GM21447 (cell line): Measurements from ENCODE around the gene PEAR1.
"Not testable (repeated sequence)": the region's sequence is repeated elsewhere in the genome, so short reads cannot be mapped to it uniquely, and the experiment has no call there.

ENCODE experiments used
- ATAC-seq: cut with Tn5 transposase; IDR thresholded peaks from one replicate; pipeline ENCODE4 v1.9.1; 2021; ENCODE audit not compliant: unreplicated experiment

Gene PEAR1

DNA sequence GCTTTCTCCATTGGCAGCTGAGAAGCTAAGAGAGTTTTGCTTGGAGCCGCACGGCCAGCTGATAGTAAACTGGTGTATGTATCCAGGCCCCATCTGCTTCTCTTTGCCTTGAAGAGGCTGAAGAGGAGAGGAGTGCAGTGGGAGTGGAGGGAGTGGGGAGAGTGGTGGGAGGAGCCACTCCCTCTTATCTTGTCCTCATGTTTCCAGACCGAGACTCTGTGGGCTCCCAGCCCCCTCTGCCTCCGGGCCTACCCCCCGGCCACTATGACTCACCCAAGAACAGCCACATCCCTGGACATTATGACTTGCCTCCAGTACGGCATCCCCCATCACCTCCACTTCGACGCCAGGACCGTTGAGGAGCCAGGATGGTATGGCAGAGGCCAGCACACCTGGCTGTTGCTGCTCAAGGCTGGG lies 20.9 kb downstream of the PEAR1 start:
- no peak for ATAC-seq

DNA sequence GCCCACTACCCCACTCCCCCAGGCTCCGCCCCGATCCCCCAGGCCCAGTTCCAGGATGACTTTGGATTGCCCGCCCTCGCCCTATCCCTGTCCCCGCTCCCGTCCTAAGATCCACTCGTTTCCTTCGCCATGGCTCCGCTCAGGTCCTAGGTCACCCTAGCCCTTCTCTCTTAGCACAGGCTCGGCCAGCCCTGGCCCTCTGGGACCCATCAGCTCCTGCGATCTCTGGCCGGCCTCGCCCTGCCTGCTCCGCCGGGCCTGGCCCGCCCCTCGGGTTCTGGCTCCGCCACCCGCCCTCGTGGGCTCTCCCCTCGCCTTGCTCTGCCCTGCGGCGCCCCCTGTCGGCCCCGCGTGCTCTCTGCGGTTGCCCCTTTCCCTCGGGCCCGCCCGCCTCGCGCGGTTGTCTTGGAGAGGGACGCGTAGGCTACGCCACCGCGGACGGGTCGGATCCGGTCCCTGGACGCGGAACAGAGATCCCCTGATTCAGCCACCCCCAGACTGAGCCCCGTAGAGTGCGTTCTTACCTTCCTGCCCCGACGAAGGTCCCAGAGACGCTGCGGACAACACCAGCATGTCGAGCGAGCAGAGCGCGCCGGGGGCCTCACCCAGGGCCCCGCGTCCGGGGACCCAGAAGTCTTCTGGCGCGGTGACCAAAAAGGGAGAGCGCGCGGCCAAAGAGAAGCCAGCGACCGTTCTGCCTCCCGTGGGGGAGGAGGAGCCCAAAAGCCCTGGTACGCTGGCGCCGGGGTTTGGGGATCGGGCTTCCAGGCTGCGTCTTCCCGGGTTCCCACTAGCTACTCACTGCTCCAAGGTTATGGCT lies 26.9 kb downstream of the PEAR1 start, which contains the start of gene LRRC71:
Gene LRRC71, plus strand, starts transcription at position 400 of the 820 bp plus-strand sequence. Its CDS starts 172 bp downstream, at position 572.
- no peak for ATAC-seq

DNA sequence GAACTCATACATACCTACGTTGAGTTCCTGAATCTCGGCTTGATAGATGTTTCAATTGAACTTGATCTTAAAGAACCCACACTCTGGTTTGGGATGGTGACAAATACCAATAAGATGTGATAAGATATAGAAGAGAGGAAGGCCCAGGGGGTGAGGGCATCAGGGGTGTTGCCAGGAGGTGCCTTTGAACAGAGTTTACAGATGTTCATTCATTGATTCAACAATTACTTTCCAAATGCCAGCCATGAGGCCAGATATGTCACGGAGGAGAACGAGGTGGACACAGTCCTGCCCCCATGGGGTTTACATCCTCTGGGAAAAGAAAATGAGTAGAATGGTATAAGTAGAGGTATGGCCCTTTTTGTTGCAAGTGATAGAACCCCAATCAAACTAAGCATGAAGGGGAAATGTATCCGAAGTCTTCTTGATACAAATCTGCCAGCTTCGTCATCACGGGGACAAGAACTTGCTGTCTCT lies 27.6 kb downstream of the PEAR1 start:
- no peak for ATAC-seq

DNA sequence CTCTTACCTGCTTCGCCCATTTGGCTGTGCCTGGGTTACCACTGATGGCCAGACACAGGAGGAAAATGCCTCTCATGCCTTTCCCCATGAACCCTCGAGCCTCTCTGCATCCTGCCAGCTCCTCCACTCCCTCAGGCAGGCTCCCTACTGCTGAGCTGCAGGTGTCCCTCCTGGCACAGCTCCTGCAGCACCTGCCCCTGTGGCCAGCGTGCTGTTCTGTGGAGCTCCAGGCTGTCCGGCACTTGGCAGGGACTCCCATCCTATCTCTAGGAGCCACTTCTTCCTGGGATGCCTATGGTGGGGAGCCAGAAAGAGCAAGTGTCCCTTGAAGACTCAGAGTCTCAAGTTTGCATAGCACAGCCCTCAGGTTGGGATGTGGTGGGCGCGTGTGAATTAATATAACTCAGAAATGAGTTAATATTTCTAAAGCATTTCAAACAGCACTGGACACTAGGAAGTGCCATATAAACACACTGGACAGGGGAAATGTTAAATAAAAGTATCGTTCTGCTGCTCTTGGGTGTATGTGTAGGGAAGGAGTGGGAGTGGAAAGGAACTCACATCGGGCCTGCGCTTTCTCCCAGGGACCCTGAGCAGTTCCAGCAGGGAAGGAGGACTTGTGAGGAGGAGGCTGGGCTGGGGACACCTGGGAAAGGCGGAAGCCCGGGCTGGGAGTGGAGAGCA lies 29.6 kb downstream of the PEAR1 start:
- no peak for ATAC-seq

DNA sequence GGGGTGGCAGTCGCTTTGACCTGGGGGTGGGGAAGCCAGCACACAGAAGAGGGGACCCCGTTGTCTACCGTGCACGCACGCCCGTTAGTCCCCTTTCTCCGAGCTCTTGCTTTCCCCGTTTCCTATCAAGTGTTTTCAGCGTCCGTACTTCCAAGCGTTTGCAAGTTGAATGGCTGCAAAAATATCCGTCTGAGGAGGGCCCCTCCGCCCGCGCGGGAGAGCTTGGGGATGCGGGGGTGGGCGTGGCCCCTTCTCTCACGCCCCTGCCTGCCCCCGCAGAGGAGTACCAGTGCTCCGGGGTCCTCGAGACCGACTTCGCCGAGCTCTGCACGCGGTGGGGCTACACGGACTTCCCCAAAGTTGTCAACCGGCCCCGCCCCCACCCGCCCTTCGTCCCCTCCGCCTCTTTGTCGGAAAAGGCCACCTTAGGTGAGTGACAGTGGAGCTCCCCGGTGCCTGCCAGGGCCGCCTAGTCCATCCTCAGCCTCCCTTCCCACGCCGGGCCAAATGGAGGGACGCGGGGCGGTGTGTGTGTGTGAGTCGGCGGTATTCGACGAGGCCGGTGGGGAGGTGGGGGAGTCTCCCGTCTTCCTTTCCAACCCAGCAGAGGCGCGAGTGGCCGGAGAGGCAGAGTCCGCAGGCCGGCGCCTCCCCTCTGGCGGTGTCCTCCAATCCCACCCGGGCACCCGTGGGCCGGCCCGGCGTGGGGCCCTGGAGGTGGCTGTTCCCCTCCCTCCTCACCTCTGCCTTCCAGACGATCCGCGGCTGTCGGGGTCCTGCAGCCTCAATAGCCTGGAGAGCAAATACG lies 30.4 kb downstream of the PEAR1 start:
- no peak for ATAC-seq

- no peak for ATAC-seq
Measured at GRCh38 chr1:156924478-156925153, 31.1 kb downstream of the PEAR1 start.

GRCh38 chr1:156925154-156926010 lies 31.9 kb downstream of the PEAR1 start:
- ATAC-seq, result no peak

- no peak for ATAC-seq
Measured at GRCh38 chr1:156926175-156926574, 32.7 kb downstream of the PEAR1 start.

DNA sequence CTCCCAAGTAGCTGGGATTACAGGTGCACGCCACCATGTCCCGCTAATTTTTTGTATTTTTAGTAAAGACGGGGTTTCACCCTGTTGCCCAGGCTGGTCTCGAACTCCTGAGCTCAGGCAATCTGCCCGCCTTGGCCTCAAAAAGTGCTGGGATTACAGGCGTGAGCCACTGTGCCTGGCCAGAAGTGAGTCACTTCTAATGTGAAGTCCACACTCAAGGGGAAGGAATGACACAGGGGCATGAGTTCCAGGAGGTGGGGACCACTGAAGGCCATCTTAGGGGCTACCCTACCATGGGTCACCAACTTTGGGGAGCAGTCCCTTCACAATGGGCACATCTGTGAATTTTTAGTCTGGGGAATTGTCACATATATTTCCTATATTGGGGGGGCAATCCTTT lies 33.2 kb downstream of the PEAR1 start:
- ATAC-seq, result not testable (repeated sequence)

DNA sequence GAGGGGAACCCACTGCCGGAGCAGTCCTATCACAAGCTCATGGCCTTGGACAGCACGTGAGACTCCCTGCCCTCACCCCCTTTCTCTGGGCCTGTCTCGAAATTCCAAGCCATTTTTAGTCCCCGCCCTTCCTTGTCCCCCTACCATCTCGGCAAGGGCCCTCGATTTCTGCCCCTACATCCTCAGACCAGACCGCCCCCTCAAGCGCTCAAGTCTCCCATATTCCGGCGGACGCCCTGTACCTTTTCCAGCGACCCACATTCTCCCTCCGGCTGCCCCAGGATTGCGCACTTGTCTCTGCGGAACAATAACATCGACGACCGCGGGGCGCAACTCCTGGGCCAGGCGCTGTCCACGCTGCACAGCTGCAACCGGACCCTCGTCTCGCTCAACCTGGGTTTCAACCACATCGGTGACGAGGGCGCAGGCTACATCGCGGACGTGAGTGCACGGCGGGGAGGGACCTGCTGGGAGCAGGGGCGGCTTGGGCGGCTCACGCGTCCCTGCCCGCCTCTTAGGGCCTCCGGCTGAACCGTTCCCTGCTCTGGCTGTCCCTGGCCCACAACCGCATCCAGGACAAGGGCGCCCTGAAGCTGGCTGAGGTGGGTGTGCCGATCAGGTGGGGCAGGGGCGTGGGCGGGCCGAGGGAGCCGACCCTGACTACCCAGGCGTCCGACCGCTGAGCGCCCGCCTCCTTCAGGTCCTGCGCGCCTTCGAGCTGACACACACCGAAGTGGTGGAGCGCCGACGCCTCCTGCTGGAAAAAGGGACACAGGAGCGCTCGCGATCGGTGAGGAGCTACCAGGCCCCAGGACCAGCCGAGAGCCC lies 33.9 kb downstream of the PEAR1 start:
- ATAC-seq, result no peak

DNA sequence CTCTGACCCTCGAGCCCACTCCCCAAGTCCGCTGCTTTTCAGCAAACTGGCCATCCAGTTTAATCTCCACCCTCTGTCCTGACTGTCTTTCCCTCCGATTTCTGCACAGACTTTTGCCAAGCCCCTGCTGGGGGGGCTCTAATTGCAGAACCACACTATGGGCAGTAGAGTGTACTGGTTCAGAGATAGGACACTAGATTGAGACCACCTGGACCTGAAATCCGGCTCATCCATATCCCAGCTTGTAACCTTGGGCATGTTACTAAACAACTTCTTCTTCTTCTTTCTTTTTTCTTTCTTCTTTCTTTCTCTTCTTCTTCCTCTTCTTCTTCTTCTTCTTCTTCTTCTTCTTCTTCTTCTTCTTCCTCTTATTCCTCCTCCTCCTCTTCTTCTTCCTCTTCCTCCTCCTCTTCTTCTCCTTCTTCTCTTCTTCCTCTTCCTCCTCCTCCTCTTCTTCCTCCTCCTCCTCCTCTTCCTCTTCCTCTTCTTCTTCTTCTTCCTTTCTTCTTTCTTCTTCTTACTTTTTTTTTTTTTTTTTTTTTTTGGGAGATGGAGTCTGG lies 34.6 kb downstream of the PEAR1 start:
- no peak for ATAC-seq

DNA sequence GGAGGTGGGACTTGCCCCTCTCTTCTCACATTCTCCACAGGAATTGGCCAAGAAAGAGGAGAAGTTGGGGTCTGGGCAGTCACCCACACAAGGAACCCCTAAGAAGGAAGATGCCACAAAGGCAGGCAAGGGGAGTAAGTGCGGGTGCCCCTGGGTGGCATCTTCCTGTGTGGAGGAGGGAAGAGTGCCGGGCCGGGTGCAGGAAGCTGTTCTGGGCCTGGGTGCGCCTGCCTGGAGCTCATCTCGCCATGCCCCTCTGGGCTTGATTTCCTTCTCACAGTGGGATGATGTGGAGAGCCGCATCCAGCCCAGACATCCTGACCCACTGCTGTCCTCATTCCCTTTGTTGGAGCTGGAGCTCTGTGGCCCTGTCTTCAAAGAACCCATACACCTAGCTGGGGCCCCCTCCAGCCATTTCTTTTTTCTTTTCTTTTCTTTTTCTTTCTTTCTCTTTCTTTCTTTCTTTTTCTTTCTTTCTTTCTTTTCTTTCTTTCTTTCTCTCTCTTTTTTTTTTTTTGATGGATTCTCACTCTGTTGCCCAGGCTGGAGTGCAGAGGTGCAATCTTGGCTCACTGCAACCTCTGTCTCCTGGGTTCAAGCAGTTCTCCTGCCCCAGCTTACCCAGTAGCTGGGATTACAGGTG lies 36.2 kb downstream of the PEAR1 start:
- no peak for ATAC-seq

- no peak for ATAC-seq
Measured at GRCh38 chr1:156930483-156930882, 37.0 kb downstream of the PEAR1 start.

DNA sequence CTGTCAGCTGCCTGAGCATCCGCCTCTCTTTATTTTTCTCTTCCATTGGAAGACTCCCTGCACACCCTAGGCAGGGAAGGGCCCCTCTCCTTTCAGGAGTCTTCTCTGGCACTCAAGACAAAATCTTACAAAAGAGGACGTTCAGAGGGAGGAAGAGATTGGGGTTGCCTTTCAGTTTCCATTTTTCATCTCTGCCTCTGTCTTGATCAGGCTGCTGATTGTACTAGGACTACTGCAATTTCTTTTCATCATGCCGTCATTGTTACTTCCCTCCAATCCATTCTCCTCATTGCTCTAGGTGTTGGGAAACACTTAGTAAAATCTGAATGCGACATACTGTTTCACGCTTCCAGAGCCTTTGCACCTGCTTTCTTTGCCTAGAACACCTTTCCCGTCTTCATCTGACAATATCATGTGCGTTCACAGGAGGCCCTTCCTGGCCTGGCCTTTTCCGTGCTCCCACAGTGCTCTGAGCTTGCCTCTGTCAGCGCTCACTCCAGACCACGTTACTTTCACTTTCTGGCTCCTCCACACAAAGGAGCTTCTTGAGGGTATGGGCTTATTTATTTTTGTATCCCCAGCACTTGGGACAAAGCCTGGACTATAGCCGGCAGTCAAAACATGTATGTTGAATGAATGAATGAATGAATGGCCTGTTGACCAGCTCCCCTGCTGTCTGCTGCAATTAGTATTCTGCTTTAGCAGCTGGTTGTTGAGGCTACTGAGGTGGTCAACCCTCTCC lies 37.9 kb downstream of the PEAR1 start:
- no peak for ATAC-seq

DNA sequence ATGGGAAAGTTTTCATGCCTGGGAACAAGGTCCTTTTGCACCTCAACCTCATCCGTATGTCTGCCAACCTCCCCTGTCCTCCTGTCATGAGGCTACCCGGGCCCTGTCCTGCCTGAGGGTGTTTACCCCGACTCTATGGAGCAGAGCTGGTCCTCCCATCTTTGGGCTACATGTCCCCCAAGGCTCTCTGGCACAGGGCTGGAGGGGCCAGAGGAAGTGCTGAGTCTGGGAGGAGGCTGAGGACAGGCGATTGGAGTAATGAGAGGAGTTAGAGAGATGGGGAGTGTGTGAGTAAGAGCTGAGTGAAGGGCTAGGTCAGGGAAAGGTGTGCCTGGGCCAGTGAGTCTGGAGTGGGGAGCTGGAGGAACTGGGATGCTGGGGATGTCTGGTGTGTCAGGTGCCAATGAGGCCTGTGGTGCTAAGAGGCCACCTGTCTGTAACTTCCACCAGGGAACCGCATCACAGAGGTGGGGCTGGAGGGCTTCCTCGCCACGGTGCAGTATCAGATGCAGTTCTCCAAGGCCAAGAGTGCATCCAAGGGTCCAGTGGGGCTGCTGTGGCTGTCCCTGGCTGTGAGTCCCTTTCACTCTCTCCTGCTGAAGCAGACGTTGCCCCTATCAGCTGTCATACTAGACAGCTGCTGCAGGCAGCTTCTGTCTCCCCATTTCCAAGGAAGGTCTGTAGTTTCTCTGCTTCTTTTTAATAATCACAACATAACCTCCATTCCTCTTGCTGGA lies 38.6 kb downstream of the PEAR1 start:
- no peak for ATAC-seq

DNA sequence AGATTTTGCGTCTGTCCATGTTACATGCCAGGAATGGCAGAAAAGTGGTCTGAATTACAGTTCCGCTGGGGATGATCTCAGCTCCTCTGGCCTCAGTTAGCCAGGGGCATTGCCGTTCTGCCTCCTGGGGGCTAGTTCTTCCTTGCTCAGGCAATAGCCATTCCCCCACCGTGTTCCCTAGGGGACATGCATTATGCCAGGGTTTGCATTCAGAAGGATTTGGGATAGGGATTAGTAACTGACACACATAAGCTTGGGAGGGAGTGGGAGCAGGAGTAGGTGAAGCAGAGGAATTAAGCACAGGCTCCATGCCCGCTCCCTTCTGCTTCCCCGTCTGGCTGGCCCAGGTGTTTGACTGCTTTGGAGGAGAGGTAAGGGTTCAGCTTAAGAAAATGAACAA lies 39.6 kb downstream of the PEAR1 start:
- no peak for ATAC-seq
